Measurements from ENCODE around the gene FGFR2.

Gene FGFR2

DNA sequence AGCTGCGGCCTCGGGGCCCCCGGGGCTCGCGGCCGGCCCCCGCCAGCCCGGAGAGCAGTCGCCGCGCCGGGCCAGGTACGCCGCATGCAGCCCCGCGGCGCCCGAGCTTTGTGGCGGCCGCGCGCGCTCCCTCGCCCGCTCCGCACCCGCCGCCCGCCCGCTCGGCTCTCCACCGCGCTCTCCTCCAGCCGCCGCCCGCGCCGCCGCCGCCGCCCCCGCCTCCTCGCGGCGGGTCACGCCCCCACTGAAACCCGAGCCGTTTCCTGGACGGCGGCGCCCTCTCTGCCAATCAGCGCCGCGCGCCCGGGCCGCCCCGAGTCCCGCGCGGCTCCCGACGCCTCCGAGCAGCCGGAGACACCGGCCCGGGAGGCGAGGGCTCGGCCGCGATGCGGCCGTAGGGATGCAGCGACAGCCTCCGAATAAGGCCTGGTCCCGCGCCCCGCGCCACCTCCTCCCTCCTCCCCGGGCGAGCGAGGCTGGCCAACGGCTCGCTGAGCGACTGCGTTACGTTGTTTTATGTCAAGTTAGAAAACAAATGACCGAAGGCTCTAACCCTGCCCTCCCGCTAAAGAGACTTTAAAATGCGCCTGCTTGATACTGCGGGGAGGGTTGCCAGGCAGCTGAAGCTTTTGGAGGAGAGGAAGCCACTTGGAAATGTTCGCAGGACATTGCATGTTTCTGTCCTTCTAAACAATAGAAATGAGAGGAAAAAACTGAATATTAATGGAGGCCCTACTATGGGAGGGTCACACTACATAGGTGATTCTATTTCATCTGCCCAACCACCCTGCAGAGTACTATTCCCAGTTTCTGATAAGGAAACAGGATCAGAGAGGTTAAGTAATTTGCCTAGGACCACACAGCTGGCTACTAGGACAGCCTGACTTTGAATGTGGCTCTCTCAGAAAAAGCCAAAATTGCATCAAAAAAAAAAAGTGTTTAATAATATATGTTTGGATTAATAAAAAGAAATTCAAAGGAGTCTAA lies at the start of gene FGFR2:
TSS of gene FGFR2 (minus strand) at position 182 of the 987 bp plus-strand sequence. CDS start 4,627 bp downstream, outside the sequence.
- peak in 44 of 51 donors; percentile 39 to 90 (median 74) for DNase-seq

DNA sequence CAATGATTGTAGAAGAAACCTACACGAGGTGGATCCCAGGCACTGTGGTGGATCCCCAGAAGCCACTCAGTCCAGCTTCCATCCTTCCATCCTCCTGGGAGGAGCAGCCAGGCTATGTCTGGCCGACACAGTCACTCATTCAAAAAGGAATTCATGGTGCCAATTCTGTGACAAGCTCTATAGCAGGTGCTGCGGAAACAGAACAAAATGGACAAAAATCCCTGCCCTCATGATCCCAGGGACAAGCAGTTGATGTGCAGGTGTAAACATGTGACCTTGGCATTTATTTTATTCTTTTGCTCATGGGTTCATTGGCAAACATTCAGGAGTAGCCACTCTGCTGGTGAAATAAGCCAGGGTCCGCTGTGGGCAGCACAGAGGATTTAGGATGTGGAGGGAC lies 49.2 kb upstream of the FGFR2 start:
- peak in 1 of 51 donors; percentile 17 for DNase-seq

DNA sequence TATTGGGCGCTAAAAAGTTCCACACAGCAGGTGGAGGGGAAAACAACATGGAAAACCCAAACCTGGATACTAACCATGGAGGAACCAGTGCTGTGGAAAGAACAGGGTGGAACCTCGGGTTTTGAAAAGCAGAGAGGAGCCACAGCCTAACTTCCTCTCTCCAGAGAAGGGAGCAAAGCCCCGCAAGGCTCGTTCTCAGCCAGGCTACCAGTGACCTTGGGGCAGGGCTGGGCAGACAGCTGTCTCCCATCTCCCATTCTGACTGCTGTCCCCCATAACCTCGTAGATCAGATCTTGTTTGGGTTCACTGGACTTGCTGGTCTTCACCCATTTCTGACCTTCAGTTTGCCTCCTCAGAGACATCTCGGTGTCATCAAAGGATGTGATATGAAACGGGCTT lies 47.5 kb upstream of the FGFR2 start:
- no peak for DNase-seq

- no peak for DNase-seq
These were observed 46.3 kb upstream of the FGFR2 start for GRCh38 chr10:121644501-121644900.

GRCh38 chr10:121640266-121640665 lies 42.0 kb upstream of the FGFR2 start:
- DNase-seq: no peak

DNA sequence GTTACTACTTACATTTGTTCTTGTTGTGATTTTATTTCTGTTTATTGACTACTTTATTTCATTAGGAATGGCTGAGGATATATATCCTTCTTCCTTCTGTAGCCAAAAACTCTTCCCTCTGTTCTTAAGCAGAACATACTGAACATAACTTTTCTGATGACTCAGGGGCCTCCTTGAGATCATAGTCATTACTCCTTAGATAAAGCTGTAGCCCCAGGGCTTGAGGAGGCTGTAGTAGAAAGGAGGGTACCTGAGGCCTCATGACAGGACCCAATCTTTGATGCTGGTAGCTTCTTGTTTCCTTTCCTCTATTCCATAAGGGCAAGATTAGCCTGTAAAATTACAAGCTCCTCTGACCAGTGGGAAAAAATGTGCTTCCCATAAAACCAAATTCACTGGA lies 41.2 kb upstream of the FGFR2 start:
- DNase-seq: no peak

DNA sequence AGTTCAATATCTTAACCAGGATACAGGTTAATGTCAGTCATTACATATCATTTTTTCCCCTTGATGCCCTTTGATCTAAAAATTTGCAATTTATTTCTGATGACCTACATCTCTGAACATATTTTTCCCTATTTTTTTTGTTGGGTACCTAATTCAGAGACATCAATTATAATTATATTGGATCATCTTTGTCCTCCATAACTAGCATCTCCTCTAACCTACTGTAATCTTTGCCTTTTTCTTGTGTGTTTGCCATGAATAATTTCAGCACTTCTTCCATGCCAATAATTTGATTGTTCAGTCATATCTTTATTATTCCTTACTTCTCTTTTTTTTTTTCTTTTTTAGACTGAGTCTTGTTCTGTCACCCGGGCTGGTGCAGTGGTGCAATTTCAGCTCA lies 39.2 kb upstream of the FGFR2 start:
- DNase-seq: no peak

GRCh38 chr10:121633056-121633455 lies 34.8 kb upstream of the FGFR2 start:
- DNase-seq: no peak

DNA sequence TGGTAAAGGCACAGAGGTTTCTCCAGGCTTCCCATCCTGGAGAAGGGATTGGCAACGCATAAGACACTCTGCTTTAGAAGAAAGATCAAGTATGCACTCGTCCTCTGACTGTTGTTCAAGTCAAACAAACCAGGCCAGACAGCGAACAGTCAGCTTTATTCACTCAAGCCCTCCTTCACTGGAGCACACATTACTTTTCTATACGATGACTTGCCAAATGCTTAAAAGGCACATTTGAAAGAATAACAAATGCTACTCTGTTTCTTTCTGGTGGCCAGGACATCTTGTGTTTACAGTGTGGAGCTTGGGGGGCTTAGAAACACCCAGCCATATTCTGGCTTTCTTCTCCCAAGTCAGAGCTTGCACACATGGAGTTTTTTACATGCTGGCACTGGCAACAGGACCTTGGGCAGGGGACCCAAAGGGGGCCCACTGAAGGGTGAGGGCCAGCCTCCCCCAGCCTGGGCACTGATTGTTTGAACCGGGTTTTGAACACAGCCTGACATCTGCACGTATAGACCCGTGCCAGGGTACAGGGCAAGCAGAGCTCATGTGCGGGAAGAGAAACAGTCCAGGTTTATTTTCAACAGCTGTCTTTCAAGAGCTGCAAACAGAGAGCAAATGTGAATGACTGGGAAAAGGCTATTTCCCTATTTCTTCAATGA lies 33.3 kb upstream of the FGFR2 start:
- no peak for DNase-seq

DNA sequence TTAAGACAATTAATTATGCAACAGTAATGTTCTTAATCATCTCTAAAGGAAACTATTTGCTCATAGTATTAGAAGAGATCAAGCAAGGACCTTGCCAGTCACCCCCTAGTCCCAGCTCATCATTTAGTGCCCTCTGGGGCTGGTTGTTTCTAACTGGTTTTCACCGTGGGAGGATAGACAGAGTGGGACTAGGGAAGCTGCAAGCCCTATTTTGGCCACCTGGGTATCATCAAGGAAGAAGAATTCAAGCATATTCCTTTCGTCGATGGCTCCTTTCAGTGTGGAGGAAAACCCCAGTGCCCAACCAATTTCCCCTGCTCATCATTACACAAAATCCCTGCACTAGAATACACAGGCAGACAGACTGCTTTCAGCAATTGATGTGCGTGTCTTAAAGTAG lies 30.6 kb upstream of the FGFR2 start:
- no peak for DNase-seq

GRCh38 chr10:121627876-121628581 lies 29.8 kb upstream of the FGFR2 start:
- peak in 1 of 51 donors; percentile 56 for DNase-seq

DNA sequence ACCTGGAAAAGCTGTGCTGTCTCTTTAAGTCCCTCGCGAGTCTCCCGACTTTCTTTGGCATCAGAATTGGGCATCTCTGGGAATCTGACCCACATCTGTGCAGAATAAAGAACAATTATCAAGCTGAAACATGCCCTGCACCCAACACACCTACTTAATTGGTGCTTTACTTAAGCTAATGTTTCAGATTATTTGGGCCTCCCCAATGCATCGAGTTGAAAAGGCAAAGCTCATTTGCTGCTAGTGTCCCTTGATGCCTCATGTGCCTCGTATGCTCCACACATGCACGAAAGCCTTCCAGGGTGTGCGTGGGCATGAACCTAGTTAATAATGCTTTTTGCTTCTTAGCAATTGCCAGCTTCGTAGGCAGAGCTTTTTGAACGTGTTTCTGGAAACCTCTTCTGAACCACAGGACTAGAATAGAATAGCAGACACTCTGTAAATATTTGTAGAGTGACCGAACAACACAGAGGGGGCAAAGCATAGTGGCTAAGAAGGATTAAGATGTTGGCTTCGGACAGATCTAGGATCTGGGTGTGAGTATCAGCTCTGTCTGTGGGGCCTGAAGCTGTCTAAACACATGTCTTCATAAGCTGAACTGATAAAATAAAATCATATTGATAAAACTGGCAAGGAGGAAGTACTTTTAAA lies 26.7 kb upstream of the FGFR2 start:
- peak in 1 of 51 donors; percentile 39 for DNase-seq

DNA sequence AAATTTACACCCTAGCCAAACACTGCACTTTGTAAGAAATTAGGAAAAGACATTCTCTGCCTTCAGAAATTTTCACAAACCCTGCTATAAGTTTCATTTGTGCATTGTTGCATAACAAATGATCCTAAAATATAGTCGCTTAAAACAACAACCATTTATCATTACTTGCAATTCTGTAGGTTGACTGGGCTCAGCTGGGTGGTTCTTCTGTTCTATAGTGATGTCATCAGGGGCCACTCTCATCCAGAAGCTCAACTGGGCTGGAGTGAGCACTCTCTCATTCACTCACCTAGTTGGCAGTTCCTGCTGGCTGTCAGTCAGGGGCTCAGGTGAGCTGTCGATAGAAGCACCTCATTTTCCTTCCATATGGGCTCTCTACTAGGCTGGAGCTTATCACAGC lies 20.7 kb upstream of the FGFR2 start:
- DNase-seq: no peak

- peak in 33 of 51 donors; percentile 24 to 85 (median 67) for DNase-seq
These were observed 18.9 kb upstream of the FGFR2 start for GRCh38 chr10:121617176-121617575.

DNA sequence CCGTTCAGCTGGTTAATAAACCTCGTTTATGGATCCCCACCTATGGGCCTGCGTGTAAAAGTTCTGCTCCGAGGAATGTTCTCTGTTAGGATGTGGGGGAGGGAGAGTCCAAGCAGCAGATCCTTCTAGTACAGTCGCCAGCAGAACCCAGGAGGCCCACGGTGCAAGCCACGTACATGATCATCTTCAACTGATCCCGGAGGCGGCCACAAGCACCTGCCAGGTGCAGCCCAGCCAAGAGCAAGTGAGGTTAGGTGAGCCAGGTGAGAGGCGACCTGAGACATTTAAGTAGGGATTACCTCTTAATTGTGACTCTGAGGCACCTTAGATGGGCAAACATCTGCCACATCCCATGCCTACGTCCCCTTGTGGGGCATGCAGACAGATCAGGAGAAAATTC lies 18.0 kb upstream of the FGFR2 start:
- DNase-seq: no peak

DNA sequence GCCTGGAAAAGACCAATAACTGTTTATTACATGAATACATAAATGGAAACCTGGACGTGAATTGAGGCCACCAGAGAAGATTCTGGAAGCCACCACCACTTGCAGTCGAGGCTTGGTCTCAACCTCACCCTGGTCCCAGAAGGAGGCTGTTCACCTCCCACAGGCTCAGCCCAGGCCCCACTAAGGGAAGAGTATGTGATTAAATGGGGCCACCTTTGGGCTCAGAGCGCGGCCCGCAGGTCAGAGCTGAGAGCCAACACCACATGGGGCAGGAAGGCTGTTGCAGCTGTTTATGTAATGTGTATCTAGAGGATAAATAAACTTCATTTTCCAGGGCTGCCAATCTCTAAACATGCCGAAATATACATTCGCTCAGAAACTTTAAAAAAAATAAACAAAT lies 17.6 kb upstream of the FGFR2 start:
- no peak for DNase-seq

GRCh38 chr10:121615435-121615793 lies 17.2 kb upstream of the FGFR2 start:
- no peak for DNase-seq

GRCh38 chr10:121614613-121615434 lies 16.6 kb upstream of the FGFR2 start:
- no peak for DNase-seq

DNA sequence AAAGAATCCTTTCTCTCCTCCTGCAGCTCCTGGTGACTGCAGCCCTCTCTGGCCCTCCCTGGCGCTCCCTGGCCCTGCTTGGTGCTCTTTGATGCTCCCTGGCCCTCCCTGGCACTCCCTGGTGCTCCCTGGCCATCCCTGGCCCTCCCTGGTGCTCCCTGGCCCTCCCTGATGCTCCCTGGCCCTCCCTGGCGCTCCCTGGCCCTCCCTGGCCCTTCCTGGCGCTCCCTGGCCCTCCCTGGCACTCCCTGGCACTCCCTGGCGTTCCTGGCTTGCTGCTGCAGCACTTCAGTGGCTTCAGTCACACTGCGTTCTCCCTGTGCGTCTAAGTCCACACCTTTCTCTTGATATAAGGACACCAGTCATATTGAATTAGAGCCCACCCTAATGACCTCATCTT lies 15.2 kb upstream of the FGFR2 start:
- no peak for DNase-seq

GRCh38 chr10:121611393-121612159 lies 13.3 kb upstream of the FGFR2 start:
- no peak for DNase-seq

All from hypothalamus (tissue), 51 donors.